H9 (cell line): ENCODE results near the gene TTC9. TPM values are rescaled to one million over a fixed set of nuclear protein-coding genes. Genes with fewer than 3 reads are reported as not detected.

ENCODE experiments used
- DNase-seq: peaks from one replicate; pipeline ENCODE4 v3.0.0-alpha.2; 2017
- H2AFZ ChIP-seq: one replicate; pipeline ENCODE4 v1.6.1; 2013; ENCODE audit warnings: mild to moderate bottlenecking, low read length, control low read depth, moderate library complexity
- H2AK5ac ChIP-seq: 2 replicates; pipeline ENCODE4 v1.6.1; 2013; ENCODE audit warnings: low read length, control low read depth, mixed read lengths; ENCODE audit not compliant: insufficient read length
- H2BK120ac ChIP-seq: one replicate; pipeline ENCODE4 v1.6.1; 2013; ENCODE audit warnings: low read depth, mild to moderate bottlenecking, low read length, control low read depth, inconsistent platforms; ENCODE audit not compliant: poor library complexity, severe bottlenecking
- H2BK12ac ChIP-seq: 2 replicates; pipeline ENCODE4 v1.6.1; 2013; ENCODE audit warnings: low read length, control low read depth, mixed read lengths, low read depth; ENCODE audit not compliant: insufficient read length
- H2BK15ac ChIP-seq: 2 replicates; pipeline ENCODE4 v1.6.1; 2013; ENCODE audit warnings: low read depth, low read length, control low read depth
- H2BK20ac ChIP-seq: one replicate; pipeline ENCODE4 v1.6.1; 2013; ENCODE audit warnings: low read depth, mild to moderate bottlenecking, low read length, control low read depth, inconsistent platforms; ENCODE audit not compliant: poor library complexity, severe bottlenecking
- H2BK5ac ChIP-seq: 2 replicates; pipeline ENCODE4 v1.6.1; 2013; ENCODE audit warnings: low read length, control low read depth, mixed read lengths; ENCODE audit not compliant: insufficient read length
- H3K14ac ChIP-seq: 2 replicates; pipeline ENCODE4 v1.6.1; 2013; ENCODE audit warnings: low read length, control low read depth; ENCODE audit not compliant: insufficient read depth
- H3K18ac ChIP-seq: 2 replicates; pipeline ENCODE4 v1.6.1; 2013; ENCODE audit warnings: low read depth, mild to moderate bottlenecking, mixed read lengths, low read length, control low read depth; ENCODE audit not compliant: insufficient read length
- H3K23ac ChIP-seq: 2 replicates; pipeline ENCODE4 v1.6.1; 2013; ENCODE audit warnings: low read length, control low read depth, mixed read lengths, low read depth; ENCODE audit not compliant: insufficient read length
- H3K23me2 ChIP-seq: 2 replicates; pipeline ENCODE4 v1.6.1; 2013; ENCODE audit warnings: low read depth, mild to moderate bottlenecking, mixed read lengths, low read length, control low read depth; ENCODE audit not compliant: insufficient read length, poor library complexity, severe bottlenecking
- H3K27ac ChIP-seq: 2 replicates; pipeline ENCODE4 v1.5.1; 2013; ENCODE audit warnings: low read length, control low read depth, mixed read lengths, low read depth; ENCODE audit not compliant: insufficient read length
- H3K27me3 ChIP-seq: 2 replicates; pipeline ENCODE4 v1.6.1; 2013; ENCODE audit warnings: low read length, control low read depth, inconsistent platforms; ENCODE audit not compliant: insufficient read depth
- H3K4ac ChIP-seq: 2 replicates; pipeline ENCODE4 v1.6.1; 2013; ENCODE audit warnings: low read depth, mild to moderate bottlenecking, control low read depth, inconsistent platforms, low read length, moderate library complexity
- H3K4me1 ChIP-seq: 2 replicates; pipeline ENCODE4 v1.6.1; 2013; ENCODE audit warnings: low read length, control low read depth, inconsistent platforms; ENCODE audit not compliant: insufficient read depth
- H3K4me2 ChIP-seq: 2 replicates; pipeline ENCODE4 v1.6.1; 2013; ENCODE audit warnings: low read length, control low read depth, mixed read lengths; ENCODE audit not compliant: insufficient read length, insufficient read depth
- H3K56ac ChIP-seq: 2 replicates; pipeline ENCODE4 v1.6.1; 2013; ENCODE audit warnings: low read depth, mild to moderate bottlenecking, mixed read lengths, low read length, control low read depth; ENCODE audit not compliant: insufficient read length
- H3K79me1 ChIP-seq: 2 replicates; pipeline ENCODE4 v1.6.1; 2013; ENCODE audit warnings: low read depth, mild to moderate bottlenecking, moderate library complexity, low read length, control low read depth, inconsistent platforms; ENCODE audit not compliant: insufficient read depth, poor library complexity, severe bottlenecking
- H3K79me2 ChIP-seq: 2 replicates; pipeline ENCODE4 v1.6.1; 2013; ENCODE audit warnings: low read length, control low read depth, inconsistent platforms; ENCODE audit not compliant: insufficient read depth
- H3K9ac ChIP-seq: 2 replicates; pipeline ENCODE4 v1.6.1; 2013; ENCODE audit warnings: low read length, control low read depth, mixed read lengths; ENCODE audit not compliant: insufficient read length; ENCODE audit errors: extremely low read depth
- H3K9me3 ChIP-seq: one replicate; pipeline ENCODE4 v1.6.1; 2013; ENCODE audit warnings: low read depth, low read length, inconsistent platforms; ENCODE audit not compliant: control insufficient read depth
- H3T11ph ChIP-seq: one replicate; pipeline ENCODE4 v1.6.1; 2013; ENCODE audit warnings: mild to moderate bottlenecking, low read length, control low read depth, inconsistent platforms
- H4K20me1 ChIP-seq: one replicate; pipeline ENCODE4 v1.6.1; 2013; ENCODE audit not compliant: control insufficient read depth, insufficient read length, insufficient read depth
- H4K5ac ChIP-seq: 2 replicates; pipeline ENCODE4 v1.6.1; 2013; ENCODE audit warnings: low read depth, mild to moderate bottlenecking, mixed read lengths, low read length, control low read depth; ENCODE audit not compliant: insufficient read length
- H4K8ac ChIP-seq: replicated peaks from 2 replicates; pipeline ENCODE4 v1.6.1; 2013; ENCODE audit warnings: low read length, control low read depth, mixed read lengths, low read depth; ENCODE audit not compliant: insufficient read length
- H4K91ac ChIP-seq: 2 replicates; pipeline ENCODE4 v1.6.1; 2013; ENCODE audit warnings: low read depth, mild to moderate bottlenecking, moderate library complexity, mixed read lengths, low read length, control low read depth; ENCODE audit not compliant: insufficient read length
- H3K27ac Mint-ChIP-seq, 3 experiments: 2 replicates in 2 of 3; 3 replicates in 1 of 3; pipeline ENCODE4 v1.8.0; 2020 to 2021; ENCODE audit warnings: mixed read lengths in 3 of 3, mild to moderate bottlenecking in 1 of 3, moderate library complexity in 1 of 3
- H3K27me3 Mint-ChIP-seq: 2 replicates; pipeline ENCODE4 v1.8.0; 2021; ENCODE audit warnings: low read depth, mild to moderate bottlenecking, moderate library complexity, mixed read lengths
- H3K36me3 Mint-ChIP-seq, 3 experiments: 2 replicates in 2 of 3; 3 replicates in 1 of 3; pipeline ENCODE4 v1.8.0; 2020 to 2021; ENCODE audit warnings: low read depth in 3 of 3, mixed read lengths in 3 of 3; ENCODE audit not compliant: insufficient read depth in 1 of 3
- H3K4me1 Mint-ChIP-seq, 2 experiments: 2 replicates each; pipeline ENCODE4 v1.8.0; 2020; ENCODE audit warnings: mixed read lengths in 2 of 2
- H3K4me3 Mint-ChIP-seq, 2 experiments: 2 replicates in 1 of 2; 3 replicates in 1 of 2; pipeline ENCODE4 v1.8.0; 2020 to 2021; ENCODE audit warnings: mild to moderate bottlenecking in 2 of 2, mixed read lengths in 2 of 2, moderate library complexity in 1 of 2
- H3K9me3 Mint-ChIP-seq, 2 experiments: 2 replicates in 1 of 2; 3 replicates in 1 of 2; pipeline ENCODE4 v1.8.0; 2020; ENCODE audit warnings: mild to moderate bottlenecking in 2 of 2, mixed read lengths in 2 of 2, moderate library complexity in 1 of 2
- CTCF ChIP-seq: fragments of 200-600 bp; sonication (generic); conservative IDR thresholded peaks from 3 replicates; pipeline ENCODE4 v1.8.0; 2021; ENCODE audit warnings: antibody characterized with exemption, mild to moderate bottlenecking
- WGBS: extraction: QIAGEN DNeasy Blood & Tissue Kit; methylation state at CpG from one replicate; pipeline ENCODE4 v1.1.7; 2013; ENCODE audit warnings: missing lambda C conversion rate, low lambda C conversion rate, mixed read lengths; ENCODE audit not compliant: insufficient read length; ENCODE audit errors: extremely low coverage; 5-methylcytosine and 5-hydroxymethylcytosine counted together
- total RNA-seq: library from RNA; stranded (reverse); gene quantifications from 2 replicates; pipeline ENCODE4 v1.2.1, GENCODE V29; 2021

TTC9 gene
- total RNA-seq, 1 experiment from 2014 or later, result 17.4 TPM

GRCh38 chr14:70663707-70664179 is 22.0 kb downstream of the TTC9 start:
- Histone ChIP-seq H3K27ac (no peak overlapping the region), H2BK5ac (no peak overlapping the region), H3T11ph (no peak overlapping the region), H3K56ac (no peak overlapping the region), H3K27me3 (no peaks in the 10 kb centered on the region), H3K9me3 (no peaks in the 10 kb centered on the region), H4K5ac (no peak overlapping the region), H2BK20ac (no peak overlapping the region), H3K79me1 (no peaks in the 10 kb centered on the region), H3K14ac (no peak overlapping the region), H3K23me2 (no peaks in the 10 kb centered on the region), H2BK120ac (no peak overlapping the region), H3K4ac (no peak overlapping the region), H3K79me2 (peaks cover 16% of the 10 kb centered on the region; the same call in 1 of the 2 replicates), H2AK5ac (no peak overlapping the region), H2AFZ (no peak overlapping the region), H3K4me2 (no peak overlapping the region), H2BK12ac (no peak overlapping the region), H4K91ac (no peak overlapping the region), H3K18ac (no peak overlapping the region), H2BK15ac (no peak overlapping the region), H4K8ac (no peak overlapping the region), H3K4me1 (peaks cover 26% of the 10 kb centered on the region), H3K23ac (no peak overlapping the region), H4K20me1 (no peaks in the 10 kb centered on the region), H3K9ac (no peak overlapping the region)
- no peak for TF ChIP-seq CTCF
- H3K4me1 Mint-ChIP-seq, result peaks cover 55 to 71% of the 10 kb centered on the region in 2 experiments
- no peak overlapping the region for H3K27ac Mint-ChIP-seq
- H3K4me3 Mint-ChIP-seq, result no peak overlapping the region
- no peak for DNase-seq
- no peaks in the 10 kb centered on the region for H3K9me3 Mint-ChIP-seq
- H3K27me3 Mint-ChIP-seq, result no peaks in the 10 kb centered on the region
- WGBS, result no CpG with 5 or more reads among the region's 4 CpGs
- peaks cover 26 to 41% (median 30%) of the 10 kb centered on the region in 3 experiments for H3K36me3 Mint-ChIP-seq
